A549 (cell line): ENCODE data around the gene NEURL1. TPM values are rescaled to one million over a fixed set of nuclear protein-coding genes. Genes with fewer than 3 reads are reported as not detected.

Experiments
- ATAC-seq, 2 experiments: fragments of 200-7000 bp in 1 of 2; fragments of >200 bp in 1 of 2; cut with Nextera tagmentation in 1 of 2; cut with Tn5 transposase in 1 of 2; 3 replicates each; pipeline versions ENCODE4 v1.8.0 to v1.9.1; 2018 to 2020; ENCODE audit warnings: mild to moderate bottlenecking in 1 of 2, moderate library complexity in 1 of 2
- CTCF ChIA-PET: fragments of 300-600 bp; sonication (Branson Sonifier 250); formaldehyde crosslinking; extraction: SDS; loops from one replicate; lab custom pipeline; 2021; ENCODE audit warnings: antibody characterized with exemption, inconsistent platforms; lab: Yijun Ruan, JAX
- POLR2A ChIA-PET: fragments of 350-600 bp; formaldehyde crosslinking; extraction: SDS; loops from one replicate; lab custom pipeline; 2021; ENCODE audit warnings: antibody characterized with exemption, inconsistent platforms; lab: Yijun Ruan, JAX
- DNase-seq, 2 experiments: peaks; one replicate each; pipeline versions ENCODE4 v3.0.0 to v3.0.0-alpha.2; 2011 to 2016; ENCODE audit warnings: low read depth in 1 of 2, low spot score in 1 of 2
- FAIRE-seq: peaks from 2 replicates; lab custom pipeline; 2011; peaks lifted over from hg19 to GRCh38; lab: Jason Lieb, UNC
- H3K27ac ChIP-seq, 2 experiments: fragments of >200 bp; sonication (Bioruptor Twin); formaldehyde crosslinking; 3 replicates each; pipeline ENCODE4 v1.5.1; 2016 to 2017
- H3K4me1 ChIP-seq: fragments of >200 bp; sonication (Bioruptor Twin); formaldehyde crosslinking; 3 replicates; pipeline ENCODE4 v1.6.1; 2016
- H3K4me2 ChIP-seq: fragments of >200 bp; sonication (Bioruptor Twin); formaldehyde crosslinking; 3 replicates; pipeline ENCODE4 v1.6.1; 2016
- H3K4me3 ChIP-seq: fragments of >200 bp; sonication (Bioruptor Twin); formaldehyde crosslinking; 3 replicates; pipeline ENCODE4 v1.5.1; 2016
- H3K9me3 ChIP-seq: fragments of >200 bp; sonication (Bioruptor Twin); formaldehyde crosslinking; 3 replicates; pipeline ENCODE4 v1.6.1; 2016
- BHLHE40 ChIP-seq: IDR thresholded peaks from 2 replicates; pipeline ENCODE4 v1.6.1; 2012; ENCODE audit warnings: low read depth, low read length, inconsistent platforms
- CEBPB ChIP-seq, 2 experiments: fragments of >200 bp in 1 of 2; sonication (Bioruptor Twin) in 1 of 2; formaldehyde crosslinking in 1 of 2; IDR thresholded peaks; 2 replicates each; pipeline ENCODE4 v1.6.1; 2012 to 2016
- EHF ChIP-seq: fragments of 250-450 bp; sonication (Bioruptor Pico); IDR thresholded peaks from 2 replicates; pipeline ENCODE4 v1.5.0; 2020; ENCODE audit warnings: mild to moderate bottlenecking
- ELK1 ChIP-seq: fragments of 150-350 bp; IDR thresholded peaks from 2 replicates; pipeline ENCODE4 v1.6.1; 2014; ENCODE audit warnings: low read depth, mild to moderate bottlenecking, low read length
- EP300 ChIP-seq, 2 experiments: fragments of >200 bp; sonication (Bioruptor Twin); formaldehyde crosslinking; IDR thresholded peaks; 2 replicates in 1 of 2; 3 replicates in 1 of 2; pipeline ENCODE4 v1.6.1; 2016 to 2017
- FOSL2 ChIP-seq, 2 experiments: fragments of 450-650 bp in 1 of 2; fragments of >200 bp in 1 of 2; sonication (Bioruptor Twin) in 1 of 2; formaldehyde crosslinking; IDR thresholded peaks; 2 replicates each; pipeline versions ENCODE4 v1.5.0 to v1.6.1; 2016 to 2020; ENCODE audit warnings: mild to moderate bottlenecking in 1 of 2, moderate library complexity in 1 of 2
- GATA3 ChIP-seq: IDR thresholded peaks from 2 replicates; pipeline ENCODE4 v1.6.1; 2012; ENCODE audit warnings: borderline replicate concordance
- HES2 ChIP-seq: fragments of >200 bp; sonication (Bioruptor Twin); formaldehyde crosslinking; IDR thresholded peaks from 2 replicates; pipeline ENCODE4 v1.6.1; 2016
- HOXA7 ChIP-seq: fragments of 250-450 bp; sonication (Bioruptor Pico); IDR thresholded peaks from 2 replicates; pipeline ENCODE4 v1.5.0; 2020; ENCODE audit warnings: mild to moderate bottlenecking, moderate library complexity
- JUNB ChIP-seq: fragments of >200 bp; sonication (Bioruptor Twin); formaldehyde crosslinking; IDR thresholded peaks from 2 replicates; pipeline ENCODE4 v1.6.1; 2016
- MYC ChIP-seq: IDR thresholded peaks from 2 replicates; pipeline ENCODE4 v1.6.1; 2012; ENCODE audit warnings: mild to moderate bottlenecking, inconsistent platforms, low read length, improper control_type of control experiment, borderline replicate concordance
- RAD21 ChIP-seq, 2 experiments: fragments of >200 bp in 1 of 2; sonication (Bioruptor Twin) in 1 of 2; formaldehyde crosslinking in 1 of 2; IDR thresholded peaks in 1 of 2; conservative IDR thresholded peaks in 1 of 2; 2 replicates in 1 of 2; 3 replicates in 1 of 2; pipeline ENCODE4 v1.6.1; 2012 to 2018; ENCODE audit warnings: inconsistent platforms in 1 of 2
- RCOR1 ChIP-seq: fragments of 150-350 bp; IDR thresholded peaks from 2 replicates; pipeline ENCODE4 v1.6.1; 2014; ENCODE audit warnings: antibody characterized with exemption, low read length, low read depth
- REST ChIP-seq: fragments of 200-600 bp; sonication (generic); IDR thresholded peaks from 2 replicates; pipeline ENCODE4 v1.6.1; 2016; ENCODE audit warnings: antibody characterized with exemption, mild to moderate bottlenecking, moderate library complexity
- RNF2 ChIP-seq: fragments of 200-600 bp; sonication (generic); IDR thresholded peaks from 2 replicates; pipeline ENCODE4 v1.6.1; 2016; ENCODE audit warnings: low read depth, mild to moderate bottlenecking, antibody characterized with exemption, moderate library complexity, borderline replicate concordance
- SREBF2 ChIP-seq: fragments of 450-650 bp; IDR thresholded peaks from 2 replicates; pipeline ENCODE4 v1.6.1; 2014; ENCODE audit warnings: mild to moderate bottlenecking, moderate library complexity
- TFCP2L1 ChIP-seq: fragments of 250-450 bp; sonication (Bioruptor Pico); IDR thresholded peaks from 2 replicates; pipeline ENCODE4 v1.5.0; 2021; ENCODE audit warnings: mild to moderate bottlenecking
- ZC3H11A ChIP-seq: fragments of 450-650 bp; IDR thresholded peaks from 2 replicates; pipeline ENCODE4 v1.6.1; 2014; ENCODE audit warnings: antibody characterized with exemption, mild to moderate bottlenecking
- WGBS: methylation state at CpG from one replicate; pipeline ENCODE4 v1.1.6; 2017; ENCODE audit errors: missing lambda C conversion rate; 5-methylcytosine and 5-hydroxymethylcytosine counted together
- polyA plus RNA-seq, 4 experiments: library from polyadenylated mRNA; depleted of rRNA in 3 of 4; stranded (reverse); fragments of >200 nt; fragmentation: RNase III in 1 of 4; extraction: RNeasy Plus Mini Kit Qiagen cat#74134 plus additional on column Dnase treatment in 1 of 4; gene quantifications; 2 replicates in 3 of 4; 3 replicates in 1 of 4; pipeline ENCODE4 v1.2.3, GENCODE V29; 2011 to 2017
- TF ChIP-seq, protein P1 (sequence below): fragments of 250-450 bp; sonication (Bioruptor Pico); IDR thresholded peaks from 2 replicates; pipeline ENCODE4 v1.5.0; 2020; ENCODE audit warnings: low read depth, mild to moderate bottlenecking, moderate library complexity
- TF ChIP-seq, protein P2 (sequence below): IDR thresholded peaks from 2 replicates; pipeline ENCODE4 v1.6.1; 2012

NEURL1 gene
- polyA plus RNA-seq, 2 of the 4 experiments (the other 2 are of a cell fraction), result 0.06 to 0.37 TPM

GRCh38 chr10:103514244-103514643, 20.7 kb downstream of the NEURL1 start:
- 74% methylated on average over 5 of the region's 5 CpGs for WGBS

DNA sequence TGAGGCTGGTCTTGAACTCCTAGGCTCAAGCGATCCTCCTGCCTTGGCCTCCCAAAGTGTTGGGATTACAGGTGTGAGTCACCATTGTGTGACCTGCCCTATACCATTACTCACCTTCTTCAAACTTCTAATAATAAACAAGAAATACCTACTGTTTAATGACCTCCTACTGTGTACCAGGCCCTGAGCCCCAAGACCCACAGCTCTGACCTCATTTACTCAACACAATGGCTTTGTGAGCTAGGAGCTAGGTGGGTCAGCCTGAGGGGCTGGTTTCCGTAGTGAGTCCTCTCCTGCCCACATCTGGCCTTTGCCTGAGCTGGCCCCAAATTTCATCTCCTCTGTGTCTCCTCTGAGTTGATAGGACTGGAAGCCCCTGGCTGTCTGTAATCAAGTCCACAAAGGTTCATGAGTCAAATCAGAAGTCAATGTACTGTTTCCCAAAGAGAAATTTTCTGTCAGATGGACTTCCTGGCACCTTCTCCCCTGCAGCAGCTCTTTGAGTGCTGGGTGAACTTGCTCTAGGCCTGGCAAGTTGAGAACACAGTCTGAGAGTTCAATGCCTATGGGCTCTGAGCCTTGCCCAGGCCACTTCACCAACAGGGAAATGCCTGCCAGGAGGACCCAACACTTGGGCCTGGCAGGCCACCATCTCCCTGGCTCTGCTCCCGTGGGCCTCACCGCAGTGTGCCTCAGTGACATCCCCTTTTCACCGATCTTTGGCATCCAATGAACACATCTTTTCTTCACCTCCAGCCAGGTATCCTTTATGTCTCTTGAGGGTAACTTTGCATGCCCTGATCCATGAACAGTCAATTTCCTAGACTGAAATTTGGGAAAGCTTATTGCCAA, 24.0 kb downstream of the NEURL1 start:
- H3K9me3 ChIP-seq, result no peaks in the 10 kb centered on the region
- 89% methylated on average over 5 of the region's 5 CpGs for WGBS
- no peak for FAIRE-seq
- TF ChIP-seq, protein P1, sequence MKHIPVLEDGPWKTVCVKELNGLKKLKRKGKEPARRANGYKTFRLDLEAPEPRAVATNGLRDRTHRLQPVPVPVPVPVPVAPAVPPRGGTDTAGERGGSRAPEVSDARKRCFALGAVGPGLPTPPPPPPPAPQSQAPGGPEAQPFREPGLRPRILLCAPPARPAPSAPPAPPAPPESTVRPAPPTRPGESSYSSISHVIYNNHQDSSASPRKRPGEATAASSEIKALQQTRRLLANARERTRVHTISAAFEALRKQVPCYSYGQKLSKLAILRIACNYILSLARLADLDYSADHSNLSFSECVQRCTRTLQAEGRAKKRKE (CRISPR knock-in tag), result no peak
- TF ChIP-seq, protein P2, sequence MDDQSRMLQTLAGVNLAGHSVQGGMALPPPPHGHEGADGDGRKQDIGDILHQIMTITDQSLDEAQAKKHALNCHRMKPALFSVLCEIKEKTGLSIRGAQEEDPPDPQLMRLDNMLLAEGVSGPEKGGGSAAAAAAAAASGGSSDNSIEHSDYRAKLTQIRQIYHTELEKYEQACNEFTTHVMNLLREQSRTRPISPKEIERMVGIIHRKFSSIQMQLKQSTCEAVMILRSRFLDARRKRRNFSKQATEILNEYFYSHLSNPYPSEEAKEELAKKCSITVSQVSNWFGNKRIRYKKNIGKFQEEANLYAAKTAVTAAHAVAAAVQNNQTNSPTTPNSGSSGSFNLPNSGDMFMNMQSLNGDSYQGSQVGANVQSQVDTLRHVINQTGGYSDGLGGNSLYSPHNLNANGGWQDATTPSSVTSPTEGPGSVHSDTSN, result no peak
- no peak for TF ChIP-seq SREBF2
- TF ChIP-seq FOSL2 (IDR thresholded peaks at IDR 0.05), result no peak
- TF ChIP-seq FOSL2 (CRISPR knock-in tag; IDR thresholded peaks at IDR 0.05), result peak; percentile 38; the same call in 1 of the 2 replicates
- TF ChIP-seq, all 56 proteins: peak for 1
- CTCF ChIA-PET, result interaction anchor here (0.5 to 0.9 kb wide), 3 partner anchors 12 to 48 kb away, joined by 3 to 4 read pairs (median 3); no protein-coding TSS in a partner anchor
- POLR2A ChIA-PET, result interaction anchor here (0.6 kb wide), 1 partner anchor 18 kb away, joined by 11 read pairs; no protein-coding TSS in a partner anchor
- Histone ChIP-seq H3K4me1 (no peaks in the 10 kb centered on the region), H3K4me3 (no peak overlapping the region), H3K4me2 (no peak overlapping the region), H3K27ac (no peak overlapping the region)
- ATAC-seq (no peak), DNase-seq (no peak)

More at GRCh38 chr10:103514244-103514643, 20.7 kb downstream of the NEURL1 start:
- Histone ChIP-seq H3K4me1 (no peaks in the 10 kb centered on the region), H3K4me2 (no peak overlapping the region), H3K9me3 (no peaks in the 10 kb centered on the region), H3K27ac (no peak overlapping the region), H3K4me3 (no peak overlapping the region)
- DNase-seq (no peak), ATAC-seq (no peak), FAIRE-seq (no peak)
- no peak for TF ChIP-seq TFCP2L1 (CRISPR knock-in tag)
- TF ChIP-seq HOXA7 (CRISPR knock-in tag), result no peak
- TF ChIP-seq EHF (CRISPR knock-in tag), result no peak
- TF ChIP-seq CEBPB (IDR thresholded peaks at IDR 0.05), result no peak
- no peak for TF ChIP-seq BHLHE40
- TF ChIP-seq, protein P1 (CRISPR knock-in tag), result no peak
- no peak for TF ChIP-seq HES2
- TF ChIP-seq EP300 (IDR thresholded peaks at IDR 0.05), result no peak
- no peak for TF ChIP-seq REST
- no peak for TF ChIP-seq GATA3
- TF ChIP-seq RAD21 (conservative IDR thresholded peaks at IDR 0.05 in 1 of 2, IDR thresholded peaks at IDR 0.05 in 1 of 2), result no peak
- no peak for TF ChIP-seq MYC
- TF ChIP-seq JUNB, result no peak
- TF ChIP-seq SREBF2, result no peak
- no peak for TF ChIP-seq RCOR1
- TF ChIP-seq ELK1, result no peak
- no peak for TF ChIP-seq ZC3H11A
- no peak for TF ChIP-seq RNF2
- ChIA-PET POLR2A (no interaction called here), CTCF (interaction anchor here (2.1 kb wide), 1 partner anchor 79 kb away, joined by 4 read pairs; no protein-coding TSS in a partner anchor)
